ENCODE measurements around the gene PLEKHH3. TPM values are rescaled to one million over a fixed set of nuclear protein-coding genes. Genes with fewer than 3 reads are reported as not detected.

PLEKHH3 gene
- total RNA-seq, 1 experiment from 2014 or later, result 21.4 TPM

GRCh38 chr17:42706732-42707131, 29.9 kb upstream of the PLEKHH3 start:
- Histone ChIP-seq H4K5ac (ENCODE audit: insufficient read length, low read depth, low read length) (no peak overlapping the region), H3K9me3 (ENCODE audit: control insufficient read depth, low read depth, low read length) (no peaks in the 10 kb centered on the region), H3K4me2 (ENCODE audit: insufficient read depth, insufficient read length, low read length) (no peak overlapping the region), H3K4me1 (ENCODE audit: insufficient read depth, low read length) (no peaks in the 10 kb centered on the region), H2BK120ac (ENCODE audit: low read depth, low read length, poor library complexity, severe bottlenecking) (no peak overlapping the region), H3K4ac (ENCODE audit: low read depth, low read length) (no peak overlapping the region), H3K23ac (ENCODE audit: insufficient read length, low read depth, low read length) (no peak overlapping the region), H4K91ac (ENCODE audit: insufficient read length, low read depth, low read length) (no peak overlapping the region), H2BK5ac (ENCODE audit: insufficient read length, low read length) (no peak overlapping the region), H2AFZ (ENCODE audit: low read length) (no peak overlapping the region), H3K27ac (ENCODE audit: insufficient read length, low read depth, low read length) (no peak overlapping the region), H3K79me1 (ENCODE audit: insufficient read depth, low read depth, low read length, poor library complexity, severe bottlenecking) (no peaks in the 10 kb centered on the region), H4K20me1 (ENCODE audit: control insufficient read depth, insufficient read depth, insufficient read length) (no peaks in the 10 kb centered on the region), H3K27me3 (ENCODE audit: insufficient read depth, low read length) (no peaks in the 10 kb centered on the region), H2AK5ac (ENCODE audit: insufficient read length, low read length) (no peak overlapping the region), H3K56ac (ENCODE audit: insufficient read length, low read depth, low read length) (no peak overlapping the region), H2BK12ac (ENCODE audit: insufficient read length, low read depth, low read length) (no peak overlapping the region), H3K23me2 (ENCODE audit: insufficient read length, low read depth, low read length, poor library complexity, severe bottlenecking) (no peaks in the 10 kb centered on the region), H3K18ac (ENCODE audit: insufficient read length, low read depth, low read length) (no peak overlapping the region), H3K14ac (ENCODE audit: insufficient read depth, low read length) (no peak overlapping the region), H3K79me2 (ENCODE audit: insufficient read depth, low read length) (no peaks in the 10 kb centered on the region), H3K9ac (ENCODE audit: extremely low read depth, insufficient read length, low read length) (no peak overlapping the region), H4K8ac (replicated peaks; ENCODE audit: insufficient read length, low read depth, low read length) (no peak overlapping the region), H2BK15ac (ENCODE audit: low read depth, low read length) (no peak overlapping the region), H2BK20ac (ENCODE audit: low read depth, low read length, poor library complexity, severe bottlenecking) (no peak overlapping the region), H3T11ph (ENCODE audit: low read length) (no peak overlapping the region)
- peaks cover 15 to 83% (median 70%) of the 10 kb centered on the region in 3 experiments; a peak in 6 of 7 replicates for H3K36me3 Mint-ChIP-seq (ENCODE audit: insufficient read depth in 1 of 3, low read depth in 3 of 3)
- H3K4me3 Mint-ChIP-seq, result no peak overlapping the region
- no peaks in the 10 kb centered on the region for H3K4me1 Mint-ChIP-seq
- H3K27me3 Mint-ChIP-seq (ENCODE audit: low read depth), result no peaks in the 10 kb centered on the region
- no peak for DNase-seq
- no peak overlapping the region for H3K27ac Mint-ChIP-seq
- H3K9me3 Mint-ChIP-seq, result no peaks in the 10 kb centered on the region
- WGBS (ENCODE audit: extremely low coverage, insufficient read length, low lambda C conversion rate), result no CpG with 5 or more reads among the region's 5 CpGs
- TF ChIP-seq CTCF (conservative IDR thresholded peaks at IDR 0.05), result no peak
